Kidney epithelial cell (primary cell): ENCODE results near the gene RASA2. TPM values are rescaled to one million over a fixed set of nuclear protein-coding genes. Genes with fewer than 3 reads are reported as not detected.
A peak's percentile ranks its signal among the peaks of the same experiment; 100 is the strongest.
"Not testable (repeated sequence)": the region's sequence is repeated elsewhere in the genome, so short reads cannot be mapped to it uniquely, and the experiment has no call there.

Source experiments
- DNase-seq: peaks from one replicate; pipeline ENCODE4 v3.0.0-alpha.2; 2010; ENCODE audit warnings: low read depth
- H3K27me3 ChIP-seq: 2 replicates; pipeline ENCODE4 v1.6.0; 2011; ENCODE audit warnings: low read length; ENCODE audit not compliant: control insufficient read depth, insufficient read depth
- H3K36me3 ChIP-seq: 2 replicates; pipeline ENCODE4 v1.5.1; 2011; ENCODE audit warnings: low read length; ENCODE audit not compliant: control insufficient read depth, insufficient read depth
- H3K4me3 ChIP-seq: 2 replicates; pipeline ENCODE4 v1.5.1; 2011; ENCODE audit warnings: low read depth, mild to moderate bottlenecking, control low read depth, low read length
- total RNA-seq: library from RNA; depleted of rRNA; stranded (reverse); fragments of >200 nt; gene quantifications from 2 replicates; pipeline ENCODE4 v1.2.3, GENCODE V29; 2015
- TF ChIP-seq, protein P1 (sequence below): IDR thresholded peaks from 2 replicates; pipeline ENCODE4 v1.5.1; 2011; ENCODE audit warnings: mild to moderate bottlenecking, moderate library complexity, low read length, control low read depth, inconsistent platforms; ENCODE audit not compliant: insufficient read depth, poor library complexity, severe bottlenecking

The RASA2 gene
- total RNA-seq, 1 donor from 2014 or later, result 16.8 TPM

GRCh38 chr3:141618938-141619337 lies 132.1 kb downstream of the RASA2 start:
- no peak overlapping the region for H3K4me3 ChIP-seq
- no peaks in the 10 kb centered on the region for H3K27me3 ChIP-seq
- H3K36me3 ChIP-seq, result no peaks in the 10 kb centered on the region
- TF ChIP-seq, protein P1, sequence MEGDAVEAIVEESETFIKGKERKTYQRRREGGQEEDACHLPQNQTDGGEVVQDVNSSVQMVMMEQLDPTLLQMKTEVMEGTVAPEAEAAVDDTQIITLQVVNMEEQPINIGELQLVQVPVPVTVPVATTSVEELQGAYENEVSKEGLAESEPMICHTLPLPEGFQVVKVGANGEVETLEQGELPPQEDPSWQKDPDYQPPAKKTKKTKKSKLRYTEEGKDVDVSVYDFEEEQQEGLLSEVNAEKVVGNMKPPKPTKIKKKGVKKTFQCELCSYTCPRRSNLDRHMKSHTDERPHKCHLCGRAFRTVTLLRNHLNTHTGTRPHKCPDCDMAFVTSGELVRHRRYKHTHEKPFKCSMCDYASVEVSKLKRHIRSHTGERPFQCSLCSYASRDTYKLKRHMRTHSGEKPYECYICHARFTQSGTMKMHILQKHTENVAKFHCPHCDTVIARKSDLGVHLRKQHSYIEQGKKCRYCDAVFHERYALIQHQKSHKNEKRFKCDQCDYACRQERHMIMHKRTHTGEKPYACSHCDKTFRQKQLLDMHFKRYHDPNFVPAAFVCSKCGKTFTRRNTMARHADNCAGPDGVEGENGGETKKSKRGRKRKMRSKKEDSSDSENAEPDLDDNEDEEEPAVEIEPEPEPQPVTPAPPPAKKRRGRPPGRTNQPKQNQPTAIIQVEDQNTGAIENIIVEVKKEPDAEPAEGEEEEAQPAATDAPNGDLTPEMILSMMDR, result no peak
- DNase-seq, result no peak

DNA sequence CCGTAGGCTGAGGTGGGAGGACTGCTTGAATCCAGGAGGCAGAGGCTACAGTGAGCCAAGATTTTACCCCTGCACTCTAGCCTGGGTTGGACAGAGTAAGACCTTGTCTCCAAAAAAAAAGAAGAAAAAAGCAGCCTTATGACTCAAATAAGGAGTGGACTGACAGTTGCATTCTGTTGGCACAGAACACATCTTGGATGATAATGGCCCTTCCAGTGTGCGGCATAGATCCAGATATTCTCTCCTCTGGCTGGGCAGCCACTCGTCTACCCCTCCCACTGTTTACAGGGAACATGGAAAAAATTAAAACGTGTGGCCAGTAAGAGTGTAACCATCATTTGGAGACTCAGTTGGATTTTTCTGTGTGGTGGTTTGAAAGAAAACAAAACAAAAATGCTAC lies 132.6 kb downstream of the RASA2 start:
- no peaks in the 10 kb centered on the region for H3K36me3 ChIP-seq
- DNase-seq, result no peak
- no peak overlapping the region for H3K4me3 ChIP-seq
- H3K27me3 ChIP-seq, result no peaks in the 10 kb centered on the region
- TF ChIP-seq, protein P1, result no peak

DNA sequence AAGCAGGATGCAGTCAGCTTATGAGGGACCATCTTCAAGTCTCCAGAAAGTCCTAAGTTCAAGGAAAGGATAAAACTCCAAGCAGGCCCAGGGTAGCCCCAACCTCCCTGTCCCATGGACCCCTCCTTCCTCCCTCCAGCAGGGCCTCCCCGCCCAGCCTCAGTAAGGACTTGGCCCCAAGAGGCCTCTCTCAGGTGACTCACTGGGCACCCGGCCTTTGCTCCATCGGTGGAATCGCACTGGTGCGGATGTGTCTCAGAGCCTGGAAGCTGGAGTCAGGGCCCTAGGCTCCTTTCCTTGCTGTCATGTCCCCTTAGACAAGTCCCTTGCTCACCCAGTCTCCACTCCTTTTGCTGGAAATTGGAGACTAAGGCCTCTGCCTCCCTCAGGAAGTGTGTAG lies 136.9 kb downstream of the RASA2 start:
- TF ChIP-seq, protein P1, result no peak

DNA sequence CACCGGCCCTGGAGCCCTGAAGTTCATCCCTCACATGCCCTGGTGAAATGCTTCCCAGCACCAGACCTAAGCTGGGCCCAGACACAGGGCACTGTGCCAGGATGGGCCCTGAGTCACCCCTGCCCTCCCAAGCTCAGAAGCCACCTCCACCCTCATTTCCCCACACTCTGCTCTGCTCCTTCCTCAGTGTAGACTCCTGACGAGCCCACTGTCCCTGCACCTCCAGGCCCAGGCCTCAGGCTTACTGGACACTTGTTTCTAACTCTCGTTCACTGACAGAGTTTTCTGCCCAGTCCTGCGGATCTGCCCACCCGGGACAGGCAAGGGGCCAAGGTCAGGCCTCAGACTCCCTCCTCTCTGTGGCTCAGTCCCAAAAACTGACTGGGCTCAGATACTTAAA lies 138.7 kb downstream of the RASA2 start:
- no peak overlapping the region for H3K4me3 ChIP-seq
- no peaks in the 10 kb centered on the region for H3K36me3 ChIP-seq
- DNase-seq, result peak; percentile 19
- TF ChIP-seq, protein P1, result no peak
- H3K27me3 ChIP-seq, result no peaks in the 10 kb centered on the region

More for the DNA sequence above, 136.9 kb downstream of the RASA2 start:
- H3K27me3 ChIP-seq, result no peaks in the 10 kb centered on the region
- H3K36me3 ChIP-seq, result no peaks in the 10 kb centered on the region
- no peak overlapping the region for H3K4me3 ChIP-seq
- DNase-seq, result no peak

DNA sequence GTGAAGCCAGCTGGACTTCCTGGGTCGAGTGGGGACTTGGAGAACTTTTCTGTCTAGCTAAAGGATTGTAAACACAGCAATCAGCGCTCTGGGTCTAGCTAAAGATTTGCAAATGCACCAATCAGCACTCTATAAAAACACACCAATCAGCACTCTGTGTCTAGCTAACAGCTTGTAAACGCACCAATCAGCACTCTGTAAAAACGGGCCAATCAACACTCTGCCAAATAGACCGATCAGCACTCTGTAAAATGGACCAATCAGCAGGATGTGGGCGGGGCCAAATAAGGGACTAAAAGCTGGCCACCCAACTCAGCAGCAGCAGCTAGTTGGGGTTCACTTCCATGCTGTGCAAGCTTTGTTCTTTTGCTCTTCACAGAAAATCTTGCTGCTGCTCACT lies 141.5 kb downstream of the RASA2 start:
- DNase-seq, H3K4me3 ChIP-seq, H3K36me3 ChIP-seq, H3K27me3 ChIP-seq: not testable (repeated sequence)

- H3K4me3 ChIP-seq, H3K27me3 ChIP-seq, DNase-seq: not testable (repeated sequence)
Measured at GRCh38 chr3:141628868-141629441, 142.1 kb downstream of the RASA2 start.

DNA sequence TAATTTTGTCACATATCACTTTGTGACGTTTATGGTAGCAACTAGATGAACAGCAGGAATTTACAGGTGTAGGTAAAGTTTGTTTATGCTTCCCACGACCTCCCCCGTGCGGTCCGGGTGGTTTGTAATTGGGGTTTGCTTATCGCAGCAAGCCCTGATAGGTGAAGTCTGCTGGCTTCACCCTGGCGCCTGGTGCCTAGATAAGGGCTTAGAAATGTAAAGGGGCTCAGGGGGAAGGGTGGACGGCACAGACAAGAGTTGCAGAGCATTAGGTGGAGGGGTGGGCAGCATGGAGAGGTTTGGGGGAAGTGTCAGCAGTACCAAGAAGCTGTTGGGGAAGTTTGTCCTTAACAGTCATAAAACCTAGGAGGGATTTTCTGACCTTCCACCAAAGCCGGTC lies 143.1 kb downstream of the RASA2 start:
- no peak for DNase-seq
- no peak overlapping the region for H3K4me3 ChIP-seq
- no peaks in the 10 kb centered on the region for H3K27me3 ChIP-seq
- TF ChIP-seq, protein P1, result no peak
- H3K36me3 ChIP-seq, result no peaks in the 10 kb centered on the region

More at GRCh38 chr3:141628868-141629441, 142.1 kb downstream of the RASA2 start:
- H3K36me3 ChIP-seq, result not testable (repeated sequence)
